GM12878 (cell line): ENCODE results near the gene NDC1. TPM values are rescaled to one million over a fixed set of nuclear protein-coding genes. Genes with fewer than 3 reads are reported as not detected.

Experiments
- CREM ChIP-seq: IDR thresholded peaks from 2 replicates; pipeline ENCODE4 v1.6.1; 2014; ENCODE audit warnings: antibody characterized with exemption, low read depth
- EP300 ChIP-seq, 2 experiments: fragments of 150-350 bp in 1 of 2; IDR thresholded peaks; 2 replicates each; pipeline ENCODE4 v1.6.1; 2011 to 2012; ENCODE audit warnings: low read depth in 2 of 2, low read length in 2 of 2, borderline replicate concordance in 1 of 2, improper control_type of control experiment in 1 of 2, inconsistent platforms in 1 of 2; ENCODE audit not compliant: control insufficient read depth in 1 of 2
- MYC ChIP-seq: IDR thresholded peaks from 2 replicates; pipeline ENCODE4 v1.6.1; 2011; ENCODE audit warnings: mild to moderate bottlenecking, low read length, moderate library complexity, inconsistent platforms; ENCODE audit not compliant: insufficient read depth, insufficient replicate concordance, insufficient read length, severe bottlenecking
- RAD51 ChIP-seq: fragments of 450-650 bp; IDR thresholded peaks from 2 replicates; pipeline ENCODE4 v1.6.1; 2016; ENCODE audit warnings: moderate library complexity, mild to moderate bottlenecking, inconsistent platforms
- ZNF24 ChIP-seq: fragments of 450-650 bp; IDR thresholded peaks from 2 replicates; pipeline ENCODE4 v1.6.1; 2017; ENCODE audit warnings: antibody characterized with exemption, mild to moderate bottlenecking
- ZNF622 ChIP-seq: fragments of 450-650 bp; IDR thresholded peaks from 2 replicates; pipeline ENCODE4 v1.6.1; 2017; ENCODE audit warnings: mild to moderate bottlenecking, inconsistent platforms
- polyA plus RNA-seq, 11 experiments: library from polyadenylated mRNA; depleted of rRNA in 4 of 11; unstranded in 6 of 11; stranded (reverse) in 5 of 11; fragments of >200 nt; fragmentation: Nextera tagmentation in 4 of 11; fragmentation: Illumina TruSeq in 1 of 11; extraction: Ambion mirVana in 4 of 11; extraction: Trizol in 1 of 11; gene quantifications; 1 replicate in 1 of 11; 2 replicates in 10 of 11; pipeline versions ENCODE4 v1.2.1 to v1.2.3, GENCODE V29; 2011 to 2016; ENCODE audit warnings: inconsistent platforms in 2 of 11, missing spikeins in 2 of 11, low read depth in 1 of 11
- total RNA-seq, 4 experiments: library from RNA; depleted of rRNA in 3 of 4; stranded (reverse); fragments of >200 nt in 3 of 4; fragmentation: Illumina TruSeq in 1 of 4; extraction: Trizol in 1 of 4; gene quantifications; 2 replicates each; pipeline versions ENCODE4 v1.2.1 to v1.2.3, GENCODE V29; 2013 to 2021
- TF ChIP-seq, protein P1 (sequence below): IDR thresholded peaks from 2 replicates; pipeline ENCODE4 v1.6.1; 2012; ENCODE audit warnings: low read depth, low read length, improper control_type of control experiment
- TF ChIP-seq, protein P2 (sequence below): fragments of 450-650 bp; formaldehyde crosslinking; IDR thresholded peaks from 2 replicates; pipeline ENCODE4 v1.4.0; 2022; ENCODE audit warnings: mild to moderate bottlenecking, moderate library complexity
- TF ChIP-seq, protein P3 (sequence below): fragments of 450-650 bp; conservative IDR thresholded peaks from 2 replicates; pipeline ENCODE4 v1.6.1; 2017; ENCODE audit warnings: mild to moderate bottlenecking, moderate library complexity
- TF ChIP-seq, protein P4 (sequence below): fragments of 450-650 bp; IDR thresholded peaks from 2 replicates; pipeline ENCODE4 v1.6.1; 2017; ENCODE audit warnings: borderline replicate concordance
- TF ChIP-seq, protein P5 (sequence below): IDR thresholded peaks from 2 replicates; pipeline ENCODE4 v1.6.1; 2012; ENCODE audit warnings: mild to moderate bottlenecking, low read depth, low read length
- TF ChIP-seq, protein P6 (sequence below): IDR thresholded peaks from 2 replicates; pipeline ENCODE4 v1.6.1; 2011; ENCODE audit warnings: mild to moderate bottlenecking, low read depth, low read length, moderate library complexity; ENCODE audit not compliant: insufficient replicate concordance

NDC1 gene
- total and polyA plus RNA-seq, 10 of the 15 experiments (the other 5 are each of a cell fraction or from before 2014, with no cell fraction given), result 20.2 to 77.6 (median 47.1) TPM

DNA sequence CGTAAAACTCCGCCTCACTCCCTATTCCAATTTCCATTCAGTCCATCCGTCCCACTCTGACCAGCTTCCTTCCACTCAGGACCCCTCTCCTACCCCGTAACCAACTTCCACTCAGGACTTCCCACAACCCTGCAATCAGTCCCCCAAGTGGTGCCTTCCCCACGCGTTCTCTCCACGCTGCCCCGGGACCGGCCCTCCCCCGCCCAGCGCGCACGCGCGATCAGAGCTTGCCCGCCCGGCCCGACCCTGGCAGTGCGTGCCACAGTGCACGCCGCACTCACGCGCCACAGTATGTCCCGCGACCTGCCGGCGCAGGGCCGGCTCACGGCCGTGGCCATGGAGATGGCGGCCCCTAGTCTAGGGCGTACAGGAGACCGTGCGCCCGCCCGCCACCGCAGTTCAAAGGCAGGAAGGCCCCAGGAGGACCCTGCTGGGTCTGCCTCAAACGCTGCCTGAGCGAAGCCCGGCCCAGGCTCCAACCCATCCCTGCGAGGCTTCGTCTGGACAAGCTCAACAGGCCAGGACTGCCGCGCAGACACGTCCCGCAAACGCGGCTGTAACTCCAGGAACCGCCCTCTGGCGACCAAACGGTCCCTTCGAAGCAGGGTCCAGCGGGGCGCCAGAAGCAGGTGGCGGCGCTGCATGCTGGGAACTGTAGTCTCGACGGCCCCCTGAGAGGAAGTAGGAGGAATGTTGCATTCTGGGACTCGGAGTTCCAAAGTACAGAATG is at the start of gene NDC1 (continued):
- TF ChIP-seq, protein P1, sequence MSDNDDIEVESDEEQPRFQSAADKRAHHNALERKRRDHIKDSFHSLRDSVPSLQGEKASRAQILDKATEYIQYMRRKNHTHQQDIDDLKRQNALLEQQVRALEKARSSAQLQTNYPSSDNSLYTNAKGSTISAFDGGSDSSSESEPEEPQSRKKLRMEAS, result peak; percentile 85
- TF ChIP-seq RAD51 (no peak), ZNF622 (no peak), MYC (peak; percentile 97), CREM (peak; percentile 98), EP300 (IDR thresholded peaks at IDR 0.05; ENCODE audit: borderline replicate concordance in 1 of 2, control insufficient read depth in 1 of 2, low read depth in 2 of 2, low read length in 2 of 2) (peak; percentile 6 to 38; a peak in 1 of 4 replicates), ZNF24 (no peak)
- TF ChIP-seq, protein P2, sequence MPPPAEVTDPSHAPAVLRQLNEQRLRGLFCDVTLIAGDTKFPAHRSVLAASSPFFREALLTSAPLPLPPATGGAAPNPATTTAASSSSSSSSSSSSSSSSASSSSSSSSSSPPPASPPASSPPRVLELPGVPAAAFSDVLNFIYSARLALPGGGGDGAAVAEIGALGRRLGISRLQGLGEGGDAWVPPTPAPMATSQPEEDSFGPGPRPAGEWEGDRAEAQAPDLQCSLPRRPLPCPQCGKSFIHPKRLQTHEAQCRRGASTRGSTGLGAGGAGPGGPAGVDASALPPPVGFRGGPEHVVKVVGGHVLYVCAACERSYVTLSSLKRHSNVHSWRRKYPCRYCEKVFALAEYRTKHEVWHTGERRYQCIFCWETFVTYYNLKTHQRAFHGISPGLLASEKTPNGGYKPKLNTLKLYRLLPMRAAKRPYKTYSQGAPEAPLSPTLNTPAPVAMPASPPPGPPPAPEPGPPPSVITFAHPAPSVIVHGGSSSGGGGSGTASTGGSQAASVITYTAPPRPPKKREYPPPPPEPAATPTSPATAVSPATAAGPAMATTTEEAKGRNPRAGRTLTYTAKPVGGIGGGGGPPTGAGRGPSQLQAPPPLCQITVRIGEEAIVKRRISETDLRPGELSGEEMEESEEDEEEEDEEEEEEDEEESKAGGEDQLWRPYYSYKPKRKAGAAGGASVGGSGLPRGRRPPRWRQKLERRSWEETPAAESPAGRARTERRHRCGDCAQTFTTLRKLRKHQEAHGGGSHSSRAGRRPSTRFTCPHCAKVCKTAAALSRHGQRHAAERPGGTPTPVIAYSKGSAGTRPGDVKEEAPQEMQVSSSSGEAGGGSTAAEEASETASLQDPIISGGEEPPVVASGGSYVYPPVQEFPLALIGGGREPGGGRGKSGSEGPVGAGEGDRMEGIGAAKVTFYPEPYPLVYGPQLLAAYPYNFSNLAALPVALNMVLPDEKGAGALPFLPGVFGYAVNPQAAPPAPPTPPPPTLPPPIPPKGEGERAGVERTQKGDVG, result no peak
- TF ChIP-seq, protein P3, sequence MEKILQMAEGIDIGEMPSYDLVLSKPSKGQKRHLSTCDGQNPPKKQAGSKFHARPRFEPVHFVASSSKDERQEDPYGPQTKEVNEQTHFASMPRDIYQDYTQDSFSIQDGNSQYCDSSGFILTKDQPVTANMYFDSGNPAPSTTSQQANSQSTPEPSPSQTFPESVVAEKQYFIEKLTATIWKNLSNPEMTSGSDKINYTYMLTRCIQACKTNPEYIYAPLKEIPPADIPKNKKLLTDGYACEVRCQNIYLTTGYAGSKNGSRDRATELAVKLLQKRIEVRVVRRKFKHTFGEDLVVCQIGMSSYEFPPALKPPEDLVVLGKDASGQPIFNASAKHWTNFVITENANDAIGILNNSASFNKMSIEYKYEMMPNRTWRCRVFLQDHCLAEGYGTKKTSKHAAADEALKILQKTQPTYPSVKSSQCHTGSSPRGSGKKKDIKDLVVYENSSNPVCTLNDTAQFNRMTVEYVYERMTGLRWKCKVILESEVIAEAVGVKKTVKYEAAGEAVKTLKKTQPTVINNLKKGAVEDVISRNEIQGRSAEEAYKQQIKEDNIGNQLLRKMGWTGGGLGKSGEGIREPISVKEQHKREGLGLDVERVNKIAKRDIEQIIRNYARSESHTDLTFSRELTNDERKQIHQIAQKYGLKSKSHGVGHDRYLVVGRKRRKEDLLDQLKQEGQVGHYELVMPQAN, result peak; percentile 96
- TF ChIP-seq, protein P4, sequence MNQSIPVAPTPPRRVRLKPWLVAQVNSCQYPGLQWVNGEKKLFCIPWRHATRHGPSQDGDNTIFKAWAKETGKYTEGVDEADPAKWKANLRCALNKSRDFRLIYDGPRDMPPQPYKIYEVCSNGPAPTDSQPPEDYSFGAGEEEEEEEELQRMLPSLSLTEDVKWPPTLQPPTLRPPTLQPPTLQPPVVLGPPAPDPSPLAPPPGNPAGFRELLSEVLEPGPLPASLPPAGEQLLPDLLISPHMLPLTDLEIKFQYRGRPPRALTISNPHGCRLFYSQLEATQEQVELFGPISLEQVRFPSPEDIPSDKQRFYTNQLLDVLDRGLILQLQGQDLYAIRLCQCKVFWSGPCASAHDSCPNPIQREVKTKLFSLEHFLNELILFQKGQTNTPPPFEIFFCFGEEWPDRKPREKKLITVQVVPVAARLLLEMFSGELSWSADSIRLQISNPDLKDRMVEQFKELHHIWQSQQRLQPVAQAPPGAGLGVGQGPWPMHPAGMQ, result peak; percentile 100
- TF ChIP-seq, protein P5, sequence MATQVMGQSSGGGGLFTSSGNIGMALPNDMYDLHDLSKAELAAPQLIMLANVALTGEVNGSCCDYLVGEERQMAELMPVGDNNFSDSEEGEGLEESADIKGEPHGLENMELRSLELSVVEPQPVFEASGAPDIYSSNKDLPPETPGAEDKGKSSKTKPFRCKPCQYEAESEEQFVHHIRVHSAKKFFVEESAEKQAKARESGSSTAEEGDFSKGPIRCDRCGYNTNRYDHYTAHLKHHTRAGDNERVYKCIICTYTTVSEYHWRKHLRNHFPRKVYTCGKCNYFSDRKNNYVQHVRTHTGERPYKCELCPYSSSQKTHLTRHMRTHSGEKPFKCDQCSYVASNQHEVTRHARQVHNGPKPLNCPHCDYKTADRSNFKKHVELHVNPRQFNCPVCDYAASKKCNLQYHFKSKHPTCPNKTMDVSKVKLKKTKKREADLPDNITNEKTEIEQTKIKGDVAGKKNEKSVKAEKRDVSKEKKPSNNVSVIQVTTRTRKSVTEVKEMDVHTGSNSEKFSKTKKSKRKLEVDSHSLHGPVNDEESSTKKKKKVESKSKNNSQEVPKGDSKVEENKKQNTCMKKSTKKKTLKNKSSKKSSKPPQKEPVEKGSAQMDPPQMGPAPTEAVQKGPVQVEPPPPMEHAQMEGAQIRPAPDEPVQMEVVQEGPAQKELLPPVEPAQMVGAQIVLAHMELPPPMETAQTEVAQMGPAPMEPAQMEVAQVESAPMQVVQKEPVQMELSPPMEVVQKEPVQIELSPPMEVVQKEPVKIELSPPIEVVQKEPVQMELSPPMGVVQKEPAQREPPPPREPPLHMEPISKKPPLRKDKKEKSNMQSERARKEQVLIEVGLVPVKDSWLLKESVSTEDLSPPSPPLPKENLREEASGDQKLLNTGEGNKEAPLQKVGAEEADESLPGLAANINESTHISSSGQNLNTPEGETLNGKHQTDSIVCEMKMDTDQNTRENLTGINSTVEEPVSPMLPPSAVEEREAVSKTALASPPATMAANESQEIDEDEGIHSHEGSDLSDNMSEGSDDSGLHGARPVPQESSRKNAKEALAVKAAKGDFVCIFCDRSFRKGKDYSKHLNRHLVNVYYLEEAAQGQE, result no peak
- TF ChIP-seq, protein P6, sequence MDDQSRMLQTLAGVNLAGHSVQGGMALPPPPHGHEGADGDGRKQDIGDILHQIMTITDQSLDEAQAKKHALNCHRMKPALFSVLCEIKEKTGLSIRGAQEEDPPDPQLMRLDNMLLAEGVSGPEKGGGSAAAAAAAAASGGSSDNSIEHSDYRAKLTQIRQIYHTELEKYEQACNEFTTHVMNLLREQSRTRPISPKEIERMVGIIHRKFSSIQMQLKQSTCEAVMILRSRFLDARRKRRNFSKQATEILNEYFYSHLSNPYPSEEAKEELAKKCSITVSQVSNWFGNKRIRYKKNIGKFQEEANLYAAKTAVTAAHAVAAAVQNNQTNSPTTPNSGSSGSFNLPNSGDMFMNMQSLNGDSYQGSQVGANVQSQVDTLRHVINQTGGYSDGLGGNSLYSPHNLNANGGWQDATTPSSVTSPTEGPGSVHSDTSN, result no peak
